Suppressor macrophage treated with lipopolysaccharide for 4 hours (primary cell): Measurements from ENCODE around the gene KLK13.

Experiments used
- DNase-seq: peaks from one replicate; pipeline ENCODE4 v3.0.0-alpha.2; 2020

KLK13 gene

GRCh38 chr19:51091895-51092873 lies 27.3 kb upstream of the KLK13 start:
- no peak for DNase-seq

DNA sequence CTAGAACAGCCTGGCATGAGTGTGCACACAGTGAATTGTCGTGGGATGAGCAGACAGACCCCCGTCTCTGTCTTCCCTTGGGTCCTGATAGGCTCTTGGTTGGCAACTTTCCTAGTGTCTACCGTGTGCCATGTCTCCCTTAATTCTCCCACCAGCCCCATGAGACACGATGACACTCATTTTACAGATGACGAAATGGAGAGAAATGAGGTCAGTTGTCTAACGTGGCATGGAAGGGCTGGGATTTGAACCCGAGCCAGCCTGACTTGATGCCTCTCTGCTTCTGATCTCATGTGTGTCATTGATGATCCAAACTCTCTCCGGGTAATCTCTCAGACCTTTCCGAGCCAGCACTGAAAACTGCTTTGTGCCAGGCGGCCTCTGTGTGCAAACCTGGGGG lies 26.2 kb upstream of the KLK13 start:
- no peak for DNase-seq

- DNase-seq = no peak
These were observed 25.6 kb upstream of the KLK13 start for GRCh38 chr19:51090471-51090870.

- DNase-seq = no peak
These were observed 24.9 kb upstream of the KLK13 start for GRCh38 chr19:51089786-51090185.

DNA sequence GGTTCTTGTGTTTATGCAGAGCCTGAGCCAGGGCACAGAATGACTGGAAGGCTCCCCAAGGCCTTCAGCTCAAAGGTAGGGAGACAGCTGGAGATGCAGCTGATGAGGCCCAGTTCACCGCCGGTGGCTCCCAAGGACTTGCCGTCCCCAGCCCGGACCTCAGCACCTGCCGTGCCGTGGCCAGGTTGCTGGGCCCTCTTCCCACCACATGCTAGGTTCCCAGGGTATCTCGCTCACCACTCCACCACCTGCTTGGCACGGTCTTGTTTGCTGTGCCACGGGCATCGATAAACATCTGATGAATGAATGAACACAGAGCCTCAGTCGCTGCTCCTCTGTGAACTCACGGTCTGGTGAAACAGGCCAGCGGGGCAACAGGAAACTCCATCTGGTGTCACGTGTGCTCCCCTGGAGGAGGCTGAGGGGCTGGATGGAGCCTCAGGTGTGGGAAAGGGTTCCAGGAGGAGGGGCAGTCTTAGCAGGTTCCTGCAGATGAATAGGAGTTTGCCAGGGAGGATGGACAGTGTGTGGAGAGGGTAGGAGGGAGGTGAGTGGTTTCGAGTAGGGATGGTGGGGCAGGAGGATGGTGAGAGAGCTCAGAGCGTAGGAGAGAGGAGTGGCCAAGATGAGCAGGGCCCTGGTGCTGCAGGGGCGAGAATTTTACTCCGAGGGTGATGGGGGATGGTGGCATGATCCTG lies 21.4 kb upstream of the KLK13 start:
- DNase-seq = no peak

DNA sequence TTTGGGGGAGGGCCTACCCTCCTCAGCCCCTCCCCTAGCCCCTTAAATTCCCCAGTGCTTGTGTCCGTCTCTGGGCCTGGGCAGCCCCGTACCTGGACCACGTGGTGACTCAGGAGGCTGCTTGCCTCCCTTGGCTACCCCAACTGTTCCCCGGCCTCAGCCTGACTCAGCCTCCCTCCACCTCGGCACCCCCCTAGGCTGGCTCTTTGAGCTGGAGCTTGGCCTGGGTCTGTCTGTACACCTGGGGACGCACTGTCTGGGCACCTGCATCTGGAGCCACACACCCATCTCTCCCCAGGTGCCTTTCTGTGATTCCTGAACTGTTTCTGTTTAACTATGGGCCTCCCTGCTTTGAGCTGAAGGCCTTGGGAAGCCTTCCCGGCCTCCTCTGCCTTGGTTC lies 19.6 kb upstream of the KLK13 start:
- DNase-seq = no peak

DNA sequence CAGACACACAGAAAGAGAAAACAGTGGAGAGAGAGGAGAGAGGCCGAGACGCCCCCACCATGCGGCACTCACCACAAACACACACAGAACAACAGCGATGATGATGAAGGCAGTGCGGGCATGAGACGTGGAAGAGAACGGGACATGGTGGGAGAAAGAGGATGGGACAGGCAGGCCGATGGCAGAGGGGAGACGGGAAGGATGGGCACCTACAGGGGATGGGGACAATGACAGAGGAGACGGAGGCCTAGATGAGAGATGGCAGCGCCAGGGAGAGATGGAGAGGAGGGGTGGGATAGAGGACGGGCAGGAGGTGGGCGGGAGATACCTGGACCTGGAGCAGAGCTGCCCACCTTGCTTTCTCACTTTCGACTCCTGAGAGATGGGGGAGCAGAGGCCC lies 18.9 kb upstream of the KLK13 start:
- DNase-seq = no peak

- no peak for DNase-seq
These were observed 18.3 kb upstream of the KLK13 start for GRCh38 chr19:51083181-51083580.

DNA sequence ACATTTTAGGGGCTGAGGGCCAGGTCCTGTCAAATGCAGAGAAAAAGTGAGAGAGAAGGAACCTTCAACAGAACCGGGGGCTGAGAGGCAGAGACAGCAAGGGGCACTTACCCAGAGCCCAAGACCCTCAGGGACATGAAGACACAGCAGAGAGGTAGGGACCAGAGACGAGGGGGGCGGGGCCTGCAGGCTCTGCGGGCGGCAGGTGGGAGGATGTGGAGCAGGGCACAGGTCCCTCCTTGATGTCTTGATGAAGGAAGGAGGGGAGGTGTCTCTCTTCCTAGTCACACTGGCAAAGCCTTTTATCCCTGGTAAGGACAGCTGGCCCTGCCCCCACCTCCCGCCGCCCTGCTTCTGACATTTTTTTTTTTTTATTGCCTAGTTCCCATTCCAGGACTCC lies 17.7 kb upstream of the KLK13 start, which contains the start of gene KLK14:
TSS of gene KLK14 (minus strand) at position 277 of the 400 bp plus-strand sequence. CDS start at position 4, 273 bp downstream.
- DNase-seq = no peak

DNA sequence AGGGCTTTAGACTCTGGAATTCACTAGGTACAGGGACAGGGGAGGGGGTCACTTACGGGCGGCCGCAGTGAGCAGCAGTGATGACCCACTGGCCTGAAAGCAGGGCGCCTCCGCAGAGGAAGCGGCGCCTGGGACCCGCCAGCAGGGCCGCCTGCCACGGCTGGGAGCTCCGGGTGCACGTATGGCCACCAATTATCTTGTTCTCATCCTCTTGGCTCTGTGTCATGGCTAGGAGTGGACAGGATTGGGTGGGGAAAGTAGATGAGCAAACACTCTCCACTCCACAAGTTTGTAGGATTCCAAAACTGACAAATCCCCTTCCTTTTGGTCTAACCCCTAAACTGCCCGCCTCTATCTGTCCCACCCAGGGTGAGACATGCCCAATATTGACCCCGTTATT lies 16.6 kb upstream of the KLK13 start:
- DNase-seq = no peak

GRCh38 chr19:51079481-51080110 lies 14.7 kb upstream of the KLK13 start:
- DNase-seq = no peak

DNA sequence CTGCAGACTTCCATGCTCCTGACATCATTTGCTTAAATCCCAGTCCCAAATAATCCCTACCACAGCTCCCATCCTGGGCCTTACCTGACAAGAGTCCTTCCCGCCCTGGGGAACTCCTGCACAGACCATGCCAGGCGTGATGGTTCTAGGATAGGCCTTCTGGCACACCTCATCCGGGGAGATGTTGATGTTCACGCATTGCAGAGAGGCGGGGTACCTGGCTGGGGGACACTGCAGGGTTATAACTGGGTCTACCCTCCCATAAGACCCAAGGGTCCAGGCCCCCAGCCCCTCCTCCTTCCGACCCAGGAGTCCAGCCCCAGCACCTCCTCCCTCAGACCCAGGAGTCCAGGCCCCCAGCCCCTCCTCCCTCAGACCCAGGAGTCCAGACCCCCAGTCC lies 13.8 kb upstream of the KLK13 start:
- no peak for DNase-seq

DNA sequence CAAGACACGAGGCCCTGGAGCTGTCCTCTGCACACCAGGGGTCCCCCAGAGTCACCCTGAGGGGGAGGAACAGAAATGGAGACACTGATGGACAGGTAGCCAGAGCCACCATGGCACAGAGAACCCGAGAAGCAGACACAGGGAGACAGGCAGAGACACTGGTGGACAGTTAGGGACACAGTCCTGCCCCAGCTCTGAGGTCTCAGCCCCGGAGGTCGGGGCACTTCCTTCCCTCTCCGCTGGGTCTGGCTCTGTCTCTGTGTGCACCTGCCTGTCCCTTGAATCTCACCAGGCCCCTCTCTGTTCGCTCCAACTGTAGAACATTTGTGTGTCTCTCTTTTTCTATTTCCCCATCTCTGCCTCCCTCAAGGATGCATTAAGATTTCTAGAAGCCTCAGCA lies 13.2 kb upstream of the KLK13 start:
- DNase-seq = no peak

DNA sequence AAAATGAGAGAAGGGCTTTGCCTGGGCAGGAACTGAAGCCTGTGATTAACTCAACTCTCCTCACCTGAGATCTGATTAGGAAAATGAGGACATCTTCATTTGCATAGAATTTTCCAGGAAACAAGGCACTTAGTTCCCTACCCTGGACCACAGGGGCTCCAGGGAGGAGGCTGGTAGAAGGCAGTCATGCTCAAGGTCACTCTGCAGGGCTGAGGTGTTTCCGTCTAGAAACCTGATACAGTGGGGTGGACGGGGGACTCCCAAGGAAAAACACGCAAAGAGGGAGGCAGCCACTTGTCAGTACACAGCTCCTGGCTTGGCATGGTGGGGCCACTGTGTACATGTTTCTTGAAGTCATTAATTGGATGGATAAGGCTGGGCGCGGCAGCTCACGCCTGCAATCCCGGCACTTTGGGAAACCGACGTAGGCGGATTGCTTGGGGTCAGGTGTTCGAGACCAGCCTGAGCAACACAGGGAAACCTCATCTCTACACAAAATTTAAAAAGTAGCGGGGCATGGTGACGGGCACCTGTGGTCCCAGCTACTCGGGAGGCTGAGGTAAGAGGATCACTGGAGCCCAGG lies 11.8 kb upstream of the KLK13 start:
- no peak for DNase-seq

- no peak for DNase-seq
These were observed 11.1 kb upstream of the KLK13 start for GRCh38 chr19:51075998-51076397.

DNA sequence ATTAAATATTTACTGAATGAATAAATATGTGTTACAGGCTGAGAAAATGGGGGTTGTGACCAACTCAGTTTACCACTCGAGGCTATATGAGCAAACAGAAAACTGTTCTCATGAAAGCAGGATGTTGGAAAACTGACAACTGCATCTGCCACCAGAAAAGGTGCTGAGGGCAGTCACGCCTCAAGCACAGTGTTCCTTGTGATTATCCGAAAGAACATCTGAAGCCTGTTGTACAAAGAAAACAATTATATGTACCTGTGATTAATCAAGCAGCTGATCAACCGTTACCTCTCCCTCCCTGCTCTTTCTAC lies 6.2 kb upstream of the KLK13 start:
- no peak for DNase-seq

GRCh38 chr19:51070334-51071094 lies 5.6 kb upstream of the KLK13 start:
- no peak for DNase-seq

DNA sequence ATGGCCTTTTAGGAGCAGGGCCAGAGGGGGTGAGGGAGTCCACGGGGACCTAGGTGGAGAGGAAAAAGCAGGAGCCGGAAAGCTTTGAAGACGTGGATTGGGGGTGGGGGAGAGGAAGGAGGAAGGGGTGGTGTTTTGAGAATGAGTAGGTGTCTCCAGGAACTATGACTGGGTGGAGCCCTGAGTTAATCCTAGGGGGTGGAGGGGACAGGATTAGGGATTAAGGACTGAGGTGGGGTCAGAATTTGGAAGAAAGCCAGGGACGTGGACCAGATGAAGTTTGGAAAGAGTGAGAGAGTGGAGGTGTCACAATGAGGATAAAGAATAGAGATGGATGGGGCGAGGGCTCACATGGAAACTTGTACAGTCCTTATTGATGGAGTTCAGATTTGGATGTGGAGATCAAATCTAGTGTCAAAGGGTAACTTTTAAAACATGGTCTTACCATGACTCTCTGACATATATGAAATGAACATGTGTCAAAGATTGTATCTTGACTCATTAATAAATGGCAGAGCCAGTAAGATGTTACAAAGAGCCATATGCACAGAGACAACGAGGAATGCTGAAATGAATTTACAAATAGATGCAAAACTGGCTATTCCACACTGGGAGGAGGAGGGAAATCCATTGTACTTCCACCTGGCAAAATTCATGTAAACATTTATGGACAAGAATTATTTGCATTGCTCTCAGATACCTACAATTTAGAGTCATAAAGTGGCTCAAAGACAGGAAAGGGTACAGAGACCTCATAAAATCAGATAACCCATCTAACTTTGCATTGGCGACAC lies 1.7 kb upstream of the KLK13 start:
- DNase-seq = no peak

GRCh38 chr19:51065221-51065960 lies 499 bp upstream of the KLK13 start:
- DNase-seq = no peak

DNA sequence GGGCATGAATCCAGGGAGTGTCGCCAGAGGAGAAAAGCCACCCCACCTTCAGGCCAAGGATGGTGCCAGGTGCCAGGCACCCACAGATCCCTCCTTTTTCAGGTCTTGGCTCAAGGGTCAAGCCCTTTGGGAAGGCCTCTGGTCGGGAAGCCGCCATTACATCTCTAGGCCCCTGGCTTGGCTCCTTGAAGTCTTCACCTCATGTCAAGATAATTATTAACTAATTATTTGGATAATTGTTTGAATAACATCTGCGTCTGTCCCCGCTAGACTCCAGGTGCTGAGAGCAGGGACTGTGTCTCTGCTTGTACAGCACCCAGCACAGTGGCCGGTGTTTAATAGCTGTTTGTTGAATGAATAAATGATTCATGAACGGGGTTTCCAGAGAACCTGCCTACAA lies 1.2 kb downstream of the KLK13 start:
- no peak for DNase-seq

DNA sequence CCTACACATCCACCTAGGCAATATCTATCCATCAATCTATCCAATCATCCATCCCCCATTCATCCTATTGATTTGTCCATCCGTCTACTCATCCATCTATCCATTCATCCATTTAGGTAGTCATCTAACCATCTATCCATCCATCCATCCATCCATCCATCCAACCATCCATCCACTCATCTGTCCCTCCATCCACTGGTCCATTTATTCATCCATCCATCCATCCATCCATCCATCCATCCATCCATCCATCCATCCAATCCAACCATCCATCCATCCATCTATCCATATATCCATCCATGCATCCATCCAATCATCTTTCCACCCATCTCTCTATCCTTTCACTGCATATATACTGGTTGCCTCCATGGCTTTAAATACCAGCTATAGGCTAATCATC lies 3.9 kb downstream of the KLK13 start:
- DNase-seq = no peak
